IPS-18a (cell line): ENCODE results near the gene NFATC2.
"Not testable (repeated sequence)": the region's sequence is repeated elsewhere in the genome, so short reads cannot be mapped to it uniquely, and the experiment has no call there.

Experiments used
- H3K27ac ChIP-seq: one replicate; pipeline ENCODE4 v1.5.1; 2013; ENCODE audit warnings: low read length
- H3K27me3 ChIP-seq: one replicate; pipeline ENCODE4 v1.6.1; 2013; ENCODE audit warnings: mild to moderate bottlenecking, low read length; ENCODE audit not compliant: control insufficient read depth, insufficient read depth
- H3K36me3 ChIP-seq: one replicate; pipeline ENCODE4 v1.6.1; 2013; ENCODE audit warnings: low read depth, low read length; ENCODE audit not compliant: control insufficient read depth
- H3K4me1 ChIP-seq: one replicate; pipeline ENCODE4 v1.6.1; 2013; ENCODE audit warnings: low read depth, low read length; ENCODE audit not compliant: control insufficient read depth
- H3K4me3 ChIP-seq: one replicate; pipeline ENCODE4 v1.5.1; 2013; ENCODE audit warnings: low read length
- H3K9ac ChIP-seq: one replicate; pipeline ENCODE4 v1.6.1; 2013; ENCODE audit warnings: mild to moderate bottlenecking, low read length, moderate library complexity
- H3K9me3 ChIP-seq: one replicate; pipeline ENCODE4 v1.6.1; 2013; ENCODE audit warnings: low read depth, low read length; ENCODE audit not compliant: control insufficient read depth

Gene NFATC2

DNA sequence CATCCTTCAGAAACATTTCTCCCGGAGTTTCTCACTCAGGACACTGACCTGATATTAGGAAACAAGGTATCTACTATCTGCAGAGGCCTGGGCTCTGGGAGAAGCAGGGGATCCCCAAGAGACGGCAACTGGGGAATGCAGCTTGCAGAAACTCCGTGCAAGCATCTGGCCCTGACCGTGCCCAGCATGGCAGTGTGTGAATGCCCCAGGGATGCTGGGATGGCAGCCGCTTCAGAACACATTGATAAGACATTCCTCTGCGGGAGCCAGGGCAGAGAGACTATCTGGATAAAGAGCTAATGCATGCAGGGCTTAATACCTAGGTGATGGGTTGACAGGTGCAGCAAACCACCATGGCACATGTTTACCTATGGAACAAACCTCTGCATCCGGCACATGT is 55.4 kb downstream of the NFATC2 start:
- no peaks in the 10 kb centered on the region for H3K9me3 ChIP-seq
- no peaks in the 10 kb centered on the region for H3K36me3 ChIP-seq
- H3K27ac ChIP-seq, result no peak overlapping the region
- H3K9ac ChIP-seq, result no peak overlapping the region
- H3K27me3 ChIP-seq, result no peaks in the 10 kb centered on the region
- no peaks in the 10 kb centered on the region for H3K4me1 ChIP-seq
- H3K4me3 ChIP-seq, result no peak overlapping the region

DNA sequence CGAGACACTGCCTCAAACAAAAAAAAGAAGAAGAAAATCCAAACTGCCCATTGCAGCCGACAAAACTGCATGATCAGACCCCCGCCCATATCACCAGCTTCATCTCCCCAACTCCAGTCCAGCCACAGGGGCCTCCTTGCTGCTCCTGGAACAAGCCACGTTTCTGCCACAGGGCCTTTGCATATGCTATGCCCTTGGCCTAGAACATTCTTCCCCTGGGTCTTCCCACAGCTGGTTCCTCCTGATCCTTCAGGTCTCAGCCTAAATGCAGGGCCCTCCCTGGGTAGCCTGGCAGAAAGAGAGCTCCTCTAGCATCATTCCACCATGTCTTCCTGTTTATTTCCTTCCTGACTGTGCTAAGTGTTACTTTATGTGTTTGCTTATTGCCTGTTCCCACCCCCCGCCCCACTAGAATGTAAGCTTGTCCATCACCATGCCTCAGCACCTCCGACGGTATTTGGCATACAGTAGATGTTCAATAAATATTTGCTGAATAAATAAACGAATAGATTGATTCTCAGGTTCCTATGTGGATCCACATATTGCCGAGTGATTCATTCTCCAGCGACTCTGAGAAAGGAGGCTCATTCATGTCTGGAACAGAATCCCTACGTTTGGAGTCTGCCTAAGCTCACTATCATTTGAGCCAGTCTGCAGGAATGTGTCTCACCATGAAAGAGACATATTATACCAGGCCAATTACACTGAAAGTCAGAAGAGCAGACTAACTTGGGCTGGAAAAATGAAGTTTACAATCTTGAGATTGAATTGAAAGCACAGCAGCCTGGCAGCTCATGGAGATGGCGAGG is 56.1 kb downstream of the NFATC2 start:
- H3K36me3 ChIP-seq, result no peaks in the 10 kb centered on the region
- H3K4me3 ChIP-seq, result no peak overlapping the region
- no peaks in the 10 kb centered on the region for H3K9me3 ChIP-seq
- H3K27ac ChIP-seq, result no peak overlapping the region
- H3K4me1 ChIP-seq, result no peaks in the 10 kb centered on the region
- no peak overlapping the region for H3K9ac ChIP-seq
- no peaks in the 10 kb centered on the region for H3K27me3 ChIP-seq

DNA sequence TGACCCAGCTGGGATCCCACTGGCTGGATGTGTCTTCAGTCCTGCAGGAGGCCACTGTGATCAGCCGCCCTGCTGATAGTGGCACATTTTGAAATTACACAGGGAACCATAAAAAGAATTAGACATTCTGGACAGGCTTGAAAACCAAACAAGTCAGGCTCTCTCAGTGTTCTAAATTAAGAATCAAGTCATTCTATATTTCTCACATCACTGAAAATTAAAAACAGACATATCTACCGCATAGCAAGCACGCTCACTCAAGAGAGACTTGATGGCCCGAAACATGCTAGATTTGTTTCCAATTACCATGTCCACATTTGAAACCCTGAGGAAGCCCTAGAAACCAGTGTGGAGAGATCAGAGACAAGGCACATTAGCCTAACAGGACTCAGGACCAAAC is 57.7 kb downstream of the NFATC2 start:
- no peaks in the 10 kb centered on the region for H3K4me1 ChIP-seq
- H3K4me3 ChIP-seq, result no peak overlapping the region

DNA sequence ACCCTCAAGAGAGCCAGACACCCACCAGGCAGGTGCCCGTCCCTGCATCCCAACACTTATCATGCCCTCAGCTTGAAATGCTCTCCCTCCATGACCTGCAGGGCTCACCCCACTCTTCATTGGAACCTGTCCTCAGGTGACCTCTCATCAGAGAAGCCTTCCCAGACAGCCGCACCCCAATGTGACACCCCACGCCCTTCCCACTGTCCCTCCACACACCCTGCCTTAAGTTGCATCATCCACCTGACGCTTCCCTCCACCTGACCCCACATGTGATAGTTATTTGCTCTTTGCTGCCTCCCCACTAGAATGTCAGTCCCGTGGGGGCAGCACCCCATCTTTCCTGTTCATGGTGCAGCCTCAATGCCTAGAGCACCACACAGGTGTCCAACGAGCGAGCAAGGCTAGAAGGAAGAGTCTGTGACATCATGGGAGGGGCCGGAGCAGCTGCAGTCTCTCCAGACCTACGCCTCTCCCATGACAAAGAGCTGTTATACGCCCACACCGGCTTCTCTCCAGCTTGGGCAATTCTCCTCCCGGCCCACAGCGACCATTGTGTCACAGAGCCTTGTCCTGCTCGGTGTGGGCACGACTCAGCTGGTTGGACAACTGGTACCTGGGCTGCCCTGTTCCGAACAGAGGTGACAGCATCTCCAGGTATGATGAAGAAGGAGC is 58.2 kb downstream of the NFATC2 start:
- H3K4me3 ChIP-seq, result no peak overlapping the region
- no peak overlapping the region for H3K9ac ChIP-seq
- H3K36me3 ChIP-seq, result no peaks in the 10 kb centered on the region
- no peaks in the 10 kb centered on the region for H3K9me3 ChIP-seq
- no peak overlapping the region for H3K27ac ChIP-seq
- no peaks in the 10 kb centered on the region for H3K4me1 ChIP-seq
- no peaks in the 10 kb centered on the region for H3K27me3 ChIP-seq

More for the DNA sequence above, 57.7 kb downstream of the NFATC2 start:
- Histone ChIP-seq H3K27me3 (no peaks in the 10 kb centered on the region), H3K27ac (no peak overlapping the region), H3K9me3 (no peaks in the 10 kb centered on the region), H3K36me3 (no peaks in the 10 kb centered on the region), H3K9ac (no peak overlapping the region)

DNA sequence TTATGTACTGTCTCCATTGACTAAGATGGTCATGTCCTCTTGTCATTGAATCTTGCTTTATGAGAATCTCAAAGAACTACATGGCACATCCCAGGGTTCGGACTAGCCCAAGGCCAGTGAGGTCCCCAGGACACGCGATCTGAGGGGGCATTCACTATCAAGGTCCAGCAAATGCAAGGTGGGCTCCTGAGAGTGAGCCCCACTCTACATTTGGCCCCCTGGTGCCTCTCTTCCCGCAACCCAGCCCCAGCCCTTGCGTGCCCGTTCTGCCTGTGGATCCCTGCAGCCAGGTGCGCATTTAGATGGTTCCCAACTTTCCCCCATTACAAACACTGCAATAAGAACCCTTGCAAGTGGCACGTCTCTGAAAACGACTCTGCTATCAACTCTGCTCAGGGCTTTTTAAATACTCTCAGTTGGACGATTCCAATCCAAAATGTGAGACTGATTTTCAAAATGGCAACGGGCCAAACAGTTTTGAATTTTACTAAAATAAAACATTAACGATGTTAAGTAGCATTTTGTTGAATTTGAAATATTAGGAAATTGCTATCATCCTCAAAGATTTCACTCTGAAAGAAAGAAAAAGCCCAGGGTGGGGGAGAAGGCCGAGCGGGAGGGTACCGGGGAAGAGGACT is 59.6 kb downstream of the NFATC2 start:
- Histone ChIP-seq H3K27me3 (no peaks in the 10 kb centered on the region), H3K9me3 (no peaks in the 10 kb centered on the region)

DNA sequence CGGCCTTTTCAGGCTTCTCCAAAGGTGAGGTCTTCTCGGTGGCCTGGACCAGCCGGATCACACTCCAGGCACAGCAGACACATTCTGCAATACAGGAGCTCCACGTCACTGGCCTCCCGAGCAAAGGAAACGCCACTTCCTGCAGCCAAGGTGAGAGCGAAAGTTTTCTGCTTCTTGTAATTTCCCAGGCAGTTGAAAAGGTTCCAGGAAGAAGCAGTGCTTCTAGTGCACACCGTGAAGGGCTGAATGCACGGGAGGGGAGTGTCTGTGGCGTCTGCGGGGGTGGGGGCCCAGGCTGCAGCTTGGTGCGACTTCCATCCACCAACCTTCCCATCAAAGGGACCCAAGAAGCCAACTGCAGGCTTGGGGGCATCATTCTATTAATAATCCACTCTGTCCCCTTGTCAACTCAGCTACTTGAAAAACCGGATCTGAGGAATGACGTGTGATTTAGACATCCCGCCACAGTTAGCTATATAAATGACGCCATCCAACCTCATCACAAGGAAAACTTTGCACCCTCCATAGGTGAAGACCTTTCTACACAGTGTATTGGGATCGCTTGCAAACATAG is 61.1 kb downstream of the NFATC2 start:
- Histone ChIP-seq H3K4me3 (no peak overlapping the region), H3K27ac (no peak overlapping the region), H3K4me1 (no peaks in the 10 kb centered on the region), H3K36me3 (no peaks in the 10 kb centered on the region), H3K9me3 (no peaks in the 10 kb centered on the region), H3K27me3 (no peaks in the 10 kb centered on the region), H3K9ac (no peak overlapping the region)

More for the DNA sequence above, 59.6 kb downstream of the NFATC2 start:
- H3K9ac ChIP-seq, result no peak overlapping the region
- no peak overlapping the region for H3K4me3 ChIP-seq
- no peak overlapping the region for H3K27ac ChIP-seq
- no peaks in the 10 kb centered on the region for H3K36me3 ChIP-seq
- H3K4me1 ChIP-seq, result no peaks in the 10 kb centered on the region

DNA sequence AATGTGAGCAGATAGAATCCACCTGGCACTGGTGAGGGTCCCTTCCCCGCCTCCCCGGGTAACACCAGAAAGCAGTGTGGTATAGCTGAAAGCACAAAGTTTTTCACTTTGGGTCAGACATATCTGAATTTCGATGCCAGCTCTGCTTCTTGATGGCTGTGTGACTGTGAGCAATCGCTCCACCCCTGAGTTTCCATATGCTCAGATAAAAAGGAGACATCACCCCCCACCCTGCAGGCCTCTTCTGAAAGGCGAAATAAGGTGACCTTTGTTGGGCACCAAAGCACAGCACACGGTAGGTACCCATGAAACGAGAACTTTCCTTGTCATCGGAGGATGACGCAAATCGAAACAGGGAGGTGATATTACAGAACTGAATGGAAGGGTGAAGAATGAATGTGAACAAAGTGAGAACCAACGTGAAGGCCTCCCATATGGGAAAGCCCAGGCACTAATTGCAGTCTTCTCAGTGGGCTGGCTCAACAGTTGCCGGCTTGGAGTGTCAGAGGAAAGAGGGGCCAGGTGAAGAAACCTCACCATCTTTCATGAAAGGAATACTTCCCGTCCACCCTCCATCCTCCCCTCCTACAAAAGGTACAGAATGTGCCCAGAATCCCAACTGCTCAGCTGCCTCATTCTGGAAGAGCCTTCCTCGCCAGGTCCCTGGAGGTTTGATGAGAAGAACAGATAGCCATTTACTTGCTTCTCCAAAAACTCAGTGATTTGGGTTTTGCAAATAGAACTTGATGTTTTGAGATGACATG is 61.8 kb downstream of the NFATC2 start:
- no peaks in the 10 kb centered on the region for H3K9me3 ChIP-seq
- no peak overlapping the region for H3K4me3 ChIP-seq
- H3K4me1 ChIP-seq, result no peaks in the 10 kb centered on the region
- H3K9ac ChIP-seq, result no peak overlapping the region
- H3K36me3 ChIP-seq, result no peaks in the 10 kb centered on the region
- no peak overlapping the region for H3K27ac ChIP-seq
- no peaks in the 10 kb centered on the region for H3K27me3 ChIP-seq

DNA sequence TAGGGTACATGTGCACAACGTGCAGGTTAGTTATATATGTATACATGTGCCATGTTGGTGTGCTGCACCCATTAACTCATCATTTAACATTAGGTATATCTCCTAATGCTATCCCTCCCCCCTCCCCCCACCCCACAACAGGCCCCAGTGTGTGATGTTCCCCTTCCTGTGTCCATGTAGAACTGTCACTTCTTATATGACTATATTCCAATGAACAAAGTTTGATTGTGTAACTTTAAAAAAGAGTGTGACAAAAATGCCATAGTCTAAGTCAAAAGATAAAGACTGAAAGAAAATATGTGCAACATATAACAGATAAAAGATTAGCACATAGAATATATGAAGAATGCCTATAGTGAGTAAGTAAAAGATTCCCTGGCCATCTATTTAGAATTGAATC is 66.4 kb downstream of the NFATC2 start:
- H3K9me3 ChIP-seq, H3K27me3 ChIP-seq, H3K4me1 ChIP-seq, H3K27ac ChIP-seq, H3K9ac ChIP-seq, H3K36me3 ChIP-seq, H3K4me3 ChIP-seq: not testable (repeated sequence)

DNA sequence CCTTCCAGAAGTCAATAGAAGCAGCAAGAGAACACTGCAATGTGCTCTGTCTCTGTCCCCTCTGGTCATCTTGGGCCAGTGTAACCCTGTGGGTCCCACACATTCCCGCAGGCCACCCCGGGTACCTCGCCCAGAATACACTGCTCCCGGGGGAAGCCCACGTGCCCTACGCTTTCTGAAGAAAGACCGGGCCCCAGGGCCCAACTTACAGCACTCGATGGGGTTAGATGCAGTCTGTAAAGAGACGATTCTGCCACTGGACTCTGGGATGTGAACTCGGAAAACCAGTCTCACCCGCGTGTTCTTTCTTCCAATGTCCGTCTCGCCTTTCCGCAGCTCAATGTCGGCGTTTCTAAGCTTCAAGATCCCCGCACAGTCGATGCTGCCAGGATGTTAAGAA is 68.7 kb downstream of the NFATC2 start:
- Histone ChIP-seq H3K36me3 (no peaks in the 10 kb centered on the region), H3K4me1 (no peaks in the 10 kb centered on the region), H3K4me3 (no peak overlapping the region), H3K27ac (no peak overlapping the region), H3K27me3 (no peaks in the 10 kb centered on the region), H3K9ac (no peak overlapping the region), H3K9me3 (no peaks in the 10 kb centered on the region)

DNA sequence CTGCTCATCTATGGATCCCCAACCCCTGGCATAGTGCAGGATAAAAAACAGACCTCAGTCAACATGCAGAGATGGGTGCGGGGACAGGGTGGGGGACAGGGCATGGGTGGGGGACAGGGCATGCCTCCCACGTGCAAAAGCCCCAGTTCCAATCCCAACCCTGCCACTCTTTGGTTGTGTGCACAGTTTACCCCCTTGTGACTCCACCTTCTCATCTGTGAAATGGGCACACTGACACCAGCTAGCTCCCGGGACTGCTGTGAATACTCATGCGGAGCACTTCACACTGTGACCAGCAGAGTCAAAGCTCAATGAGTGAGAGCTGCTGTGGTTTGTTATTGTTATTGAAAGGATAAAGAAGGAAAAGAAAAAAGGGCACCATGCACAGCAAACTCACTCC is 69.3 kb downstream of the NFATC2 start:
- no peak overlapping the region for H3K4me3 ChIP-seq
- H3K9ac ChIP-seq, result no peak overlapping the region
- no peaks in the 10 kb centered on the region for H3K27me3 ChIP-seq
- H3K27ac ChIP-seq, result no peak overlapping the region
- H3K4me1 ChIP-seq, result no peaks in the 10 kb centered on the region
- H3K36me3 ChIP-seq, result no peaks in the 10 kb centered on the region
- no peaks in the 10 kb centered on the region for H3K9me3 ChIP-seq

DNA sequence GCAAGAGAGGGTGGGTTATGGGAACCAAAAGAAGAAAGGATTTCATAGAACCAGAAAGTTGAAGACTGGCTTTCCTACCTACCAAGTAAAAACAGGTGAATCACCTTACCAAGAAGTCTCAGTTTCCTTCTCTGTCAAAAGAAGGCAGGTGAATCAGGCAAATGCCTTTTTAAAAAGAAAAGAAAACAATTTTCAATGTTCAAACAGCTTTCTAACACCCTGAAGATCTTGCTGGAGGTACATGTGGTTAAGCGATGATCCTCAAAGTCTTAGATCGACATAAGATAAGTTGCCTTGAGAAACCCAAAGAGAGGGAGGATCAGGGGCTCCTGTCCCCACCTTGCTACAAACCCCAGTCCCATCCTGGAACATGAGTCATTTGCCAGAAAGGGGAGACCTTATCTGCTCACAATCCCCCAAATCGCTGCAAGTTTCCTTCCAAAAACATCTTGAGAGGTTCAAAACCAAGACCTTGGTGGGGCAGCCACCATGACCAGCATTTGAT is 71.6 kb downstream of the NFATC2 start:
- no peaks in the 10 kb centered on the region for H3K36me3 ChIP-seq
- H3K4me3 ChIP-seq, result no peak overlapping the region
- H3K9ac ChIP-seq, result no peak overlapping the region
- no peak overlapping the region for H3K27ac ChIP-seq
- no peaks in the 10 kb centered on the region for H3K27me3 ChIP-seq
- H3K9me3 ChIP-seq, result no peaks in the 10 kb centered on the region
- no peaks in the 10 kb centered on the region for H3K4me1 ChIP-seq
